Ovary (tissue), 9 donors: ENCODE results near the gene UCHL5. TPM values are rescaled to one million over a fixed set of nuclear protein-coding genes. Genes with fewer than 3 reads are reported as not detected.

Experiments used
- DNase-seq, 5 donors: peaks; one replicate each; pipeline ENCODE4 v3.0.0-alpha.2; 2019 to 2020
- H3K27ac ChIP-seq, 2 donors: fragments of 200-600 bp; one replicate each; pipeline versions ENCODE4 v1.5.1 to v1.8.0; 2019 to 2022
- H3K27me3 ChIP-seq: fragments of 200-600 bp; one replicate; pipeline ENCODE4 v1.8.0; 2022
- H3K36me3 ChIP-seq: fragments of 200-600 bp; sonication (generic); one replicate; pipeline ENCODE4 v1.5.1; 2019
- H3K4me1 ChIP-seq: one replicate; pipeline ENCODE4 v1.8.1; 2013; ENCODE audit warnings: mild to moderate bottlenecking, moderate library complexity; ENCODE audit not compliant: insufficient read depth
- H3K4me3 ChIP-seq: fragments of 200-600 bp; sonication (generic); one replicate; pipeline ENCODE4 v1.5.1; 2017
- H3K9me3 ChIP-seq, 2 donors: fragments of 200-600 bp in 1 of 2; sonication (generic) in 1 of 2; one replicate each; pipeline versions ENCODE4 v1.5.1 to v1.8.1; 2013 to 2019; ENCODE audit warnings: mild to moderate bottlenecking in 1 of 2, moderate library complexity in 1 of 2
- EP300 ChIP-seq: sonication (generic); formaldehyde crosslinking; IDR thresholded peaks from one replicate; pipeline ENCODE4 v1.6.1; 2017; ENCODE audit warnings: antibody characterized with exemption
- POLR2A ChIP-seq: fragments of 450-650 bp; IDR thresholded peaks from one replicate; pipeline ENCODE4 v1.6.1; 2017; ENCODE audit warnings: antibody characterized with exemption, mild to moderate bottlenecking, moderate library complexity
- WGBS, 3 donors: extraction: QIAGEN DNeasy Blood & Tissue Kit in 1 of 3; methylation state at CpG; one replicate each; pipeline versions ENCODE4 v1.1.5 to v1.1.7; 2013 to 2017; 5-methylcytosine and 5-hydroxymethylcytosine counted together
- intact Hi-C, 4 donors: fragments of 100-400 bp; cut with DNase I; formaldehyde crosslinking; loops; one replicate each; pipeline versions ENCODE4 v1.11.0 to v1.15.1; 2022 to 2023
- polyA plus RNA-seq, 2 donors: library from polyadenylated mRNA; stranded (reverse); fragments of 200-250 nt in 1 of 2; fragments of 350-450 nt in 1 of 2; fragmentation: Illumina TruSeq in 1 of 2; extraction: RNeasy Lipid Tissue Mini Kit (QIAGEN cat#74804) in 1 of 2; gene quantifications; one replicate each; pipeline ENCODE4 v1.2.3, GENCODE V29; 2013 to 2014
- total RNA-seq, 7 donors: library from RNA; depleted of rRNA in 2 of 7; stranded (reverse); fragments of >200 nt in 2 of 7; fragmentation: NEBNext Ultra II Directional in 3 of 7; extraction: Animal tissue kit (Norgen Biotek cat#: 25700) in 3 of 7; gene quantifications; one replicate each; pipeline versions ENCODE4 v1.1.0 to v1.2.4, GENCODE V29; 2016 to 2023
- TF ChIP-seq, protein P1 (sequence below), 3 donors: fragments of 450-650 bp in 2 of 3; fragments of 200-600 bp in 1 of 3; IDR thresholded peaks; one replicate each; pipeline versions ENCODE4 v1.5.1 to v1.8.0; 2016 to 2022; ENCODE audit warnings: antibody characterized with exemption in 3 of 3, mild to moderate bottlenecking in 1 of 3
- donor health status: DM: no; HTN: no; CAD: no; lungs with moderate emphysema.
- donor health status: DM: no; HTN: no; CAD: no.
- donor health status: Bipolar disorder and iron deficiency.
- donor health status: DM: yes; HTN: yes; CAD: no.
- donor health status: DM: no; HTN: no; CAD: no.
- donor health status: DM: yes; HTN: yes; CAD: no.

UCHL5 gene
- total and polyA plus RNA-seq, 9 donors = 12.3 to 29.3 (median 23.3) TPM

DNA sequence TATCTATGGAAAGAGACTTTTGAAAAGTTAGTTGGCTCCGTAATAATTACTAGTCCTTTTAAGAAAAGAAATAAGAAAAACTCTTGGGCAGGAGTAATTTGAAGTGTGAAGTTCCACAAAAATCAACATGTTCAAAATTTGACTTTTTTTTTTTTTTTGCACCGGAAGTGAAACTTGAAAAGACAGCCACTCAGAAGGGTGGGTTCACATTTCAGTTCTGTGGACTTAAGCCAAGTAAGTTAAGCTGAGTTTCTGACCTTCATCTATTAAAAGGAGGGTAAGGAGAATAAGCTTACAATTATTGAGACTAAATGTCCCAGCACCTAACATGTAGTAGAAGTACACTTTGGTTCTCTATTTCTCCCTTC is 11.2 kb upstream of the UCHL5 start:
- no peaks in the 10 kb centered on the region for H3K27me3 ChIP-seq
- WGBS, 3 donors = 54 to 66% (median 62%) methylated on average over 2 of the region's 2 CpGs
- H3K27ac ChIP-seq = no peak overlapping the region
- DNase-seq = no peak
- intact Hi-C loops = no loop called here
- no peaks in the 10 kb centered on the region for H3K36me3 ChIP-seq
- no peaks in the 10 kb centered on the region for H3K9me3 ChIP-seq
- TF ChIP-seq EP300 (no peak), POLR2A (no peak)
- TF ChIP-seq, protein P1, sequence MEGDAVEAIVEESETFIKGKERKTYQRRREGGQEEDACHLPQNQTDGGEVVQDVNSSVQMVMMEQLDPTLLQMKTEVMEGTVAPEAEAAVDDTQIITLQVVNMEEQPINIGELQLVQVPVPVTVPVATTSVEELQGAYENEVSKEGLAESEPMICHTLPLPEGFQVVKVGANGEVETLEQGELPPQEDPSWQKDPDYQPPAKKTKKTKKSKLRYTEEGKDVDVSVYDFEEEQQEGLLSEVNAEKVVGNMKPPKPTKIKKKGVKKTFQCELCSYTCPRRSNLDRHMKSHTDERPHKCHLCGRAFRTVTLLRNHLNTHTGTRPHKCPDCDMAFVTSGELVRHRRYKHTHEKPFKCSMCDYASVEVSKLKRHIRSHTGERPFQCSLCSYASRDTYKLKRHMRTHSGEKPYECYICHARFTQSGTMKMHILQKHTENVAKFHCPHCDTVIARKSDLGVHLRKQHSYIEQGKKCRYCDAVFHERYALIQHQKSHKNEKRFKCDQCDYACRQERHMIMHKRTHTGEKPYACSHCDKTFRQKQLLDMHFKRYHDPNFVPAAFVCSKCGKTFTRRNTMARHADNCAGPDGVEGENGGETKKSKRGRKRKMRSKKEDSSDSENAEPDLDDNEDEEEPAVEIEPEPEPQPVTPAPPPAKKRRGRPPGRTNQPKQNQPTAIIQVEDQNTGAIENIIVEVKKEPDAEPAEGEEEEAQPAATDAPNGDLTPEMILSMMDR (IDR thresholded peaks at IDR 0.05) = no peak
- H3K4me1 ChIP-seq = no peaks in the 10 kb centered on the region
- no peak overlapping the region for H3K4me3 ChIP-seq

DNA sequence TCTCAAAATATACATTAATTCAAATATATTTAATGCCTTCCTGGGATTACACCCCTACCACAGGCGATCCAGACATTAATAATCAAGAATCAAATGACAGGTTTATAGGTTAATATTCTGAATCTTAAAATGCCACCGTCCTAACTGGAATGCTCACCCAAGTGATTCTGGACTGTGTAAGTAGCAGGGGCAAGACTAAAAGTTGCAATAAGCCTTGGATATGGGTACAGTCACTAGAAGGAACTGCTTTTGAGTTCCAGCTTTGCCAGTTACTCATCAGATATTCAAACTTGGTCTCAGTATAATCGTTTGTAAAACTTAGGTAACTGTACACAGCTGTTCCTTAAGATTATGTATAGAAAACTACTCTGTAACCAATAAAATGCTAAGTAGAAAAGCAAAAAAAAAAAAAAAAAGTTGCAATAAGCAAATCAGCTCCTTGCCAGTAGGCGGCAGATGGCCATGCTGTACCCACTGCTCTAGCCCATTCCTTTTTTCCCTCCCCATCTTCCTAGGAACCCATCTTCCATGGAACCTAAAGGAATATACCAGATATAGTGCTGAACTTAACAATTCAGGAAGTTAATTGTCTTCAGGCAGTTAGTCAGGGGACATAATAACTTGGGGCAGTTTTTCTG is 10.7 kb upstream of the UCHL5 start:
- H3K36me3 ChIP-seq = no peaks in the 10 kb centered on the region
- no peaks in the 10 kb centered on the region for H3K9me3 ChIP-seq
- DNase-seq = no peak
- TF ChIP-seq, protein P1 (IDR thresholded peaks at IDR 0.05) = no peak
- TF ChIP-seq POLR2A (no peak), EP300 (no peak)
- no peaks in the 10 kb centered on the region for H3K4me1 ChIP-seq
- 80 to 87% (median 85%) methylated on average over 4 of the region's 4 CpGs for WGBS, 3 donors
- H3K27me3 ChIP-seq = no peaks in the 10 kb centered on the region
- intact Hi-C loops = no loop called here
- no peak overlapping the region for H3K4me3 ChIP-seq
- H3K27ac ChIP-seq = no peak overlapping the region

DNA sequence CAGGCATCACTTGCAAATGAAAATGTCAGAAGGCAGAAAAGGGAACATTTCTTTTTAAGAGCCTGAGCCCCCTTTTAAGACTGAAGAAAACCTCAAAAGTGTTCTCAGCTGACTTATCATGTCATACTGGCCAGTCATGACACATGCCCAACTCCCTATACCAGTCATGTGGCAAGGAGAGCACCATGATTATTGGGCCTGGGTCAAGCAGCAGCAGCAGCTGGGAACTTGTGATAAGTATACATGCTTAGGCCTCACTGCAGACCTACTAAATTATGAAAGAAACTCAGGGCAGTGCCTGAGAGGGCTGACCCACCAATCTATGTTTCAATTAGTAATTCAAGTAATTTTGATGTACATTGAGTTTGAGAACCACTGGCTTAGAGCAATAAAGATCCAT is 8.9 kb upstream of the UCHL5 start:
- no peak for DNase-seq
- H3K27ac ChIP-seq = no peak overlapping the region
- TF ChIP-seq, protein P1 (IDR thresholded peaks at IDR 0.05) = no peak
- TF ChIP-seq EP300 = no peak
- no peak for TF ChIP-seq POLR2A
- intact Hi-C loops = no loop called here
- H3K27me3 ChIP-seq = no peaks in the 10 kb centered on the region
- no peaks in the 10 kb centered on the region for H3K9me3 ChIP-seq
- H3K4me1 ChIP-seq = peaks cover 2% of the 10 kb centered on the region
- no peaks in the 10 kb centered on the region for H3K36me3 ChIP-seq
- no peak overlapping the region for H3K4me3 ChIP-seq

DNA sequence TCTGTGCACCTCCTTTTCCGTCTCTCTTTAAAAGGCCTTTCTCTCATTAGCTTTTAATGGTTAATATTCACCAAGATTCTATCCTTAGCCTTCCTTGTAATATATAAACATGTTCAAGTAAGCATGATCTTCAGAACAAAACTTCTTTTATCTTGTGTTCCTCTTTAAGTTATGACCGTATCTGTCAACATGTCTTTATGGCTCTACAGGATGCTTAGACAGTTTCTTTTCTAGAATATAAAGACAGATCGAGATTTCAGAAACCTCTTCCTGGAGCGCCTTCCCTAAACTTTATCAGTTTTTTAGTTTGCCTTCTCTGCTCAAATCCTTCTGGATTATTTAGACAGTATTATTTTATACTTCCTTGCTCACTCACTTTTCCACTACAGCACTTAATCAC is 7.4 kb upstream of the UCHL5 start:
- intact Hi-C loops = no loop called here
- H3K27ac ChIP-seq = no peak overlapping the region
- H3K4me1 ChIP-seq = peaks cover 2% of the 10 kb centered on the region
- H3K4me3 ChIP-seq = no peak overlapping the region
- no peaks in the 10 kb centered on the region for H3K9me3 ChIP-seq
- TF ChIP-seq POLR2A (no peak), EP300 (no peak)
- TF ChIP-seq, protein P1 (IDR thresholded peaks at IDR 0.05) = no peak
- WGBS, 3 donors = 90 to 92% (median 91%) methylated on average over 4 of the region's 4 CpGs
- H3K27me3 ChIP-seq = no peaks in the 10 kb centered on the region
- H3K36me3 ChIP-seq = no peaks in the 10 kb centered on the region
- no peak for DNase-seq
